OCI-LY7 (cell line): ENCODE data around the gene HMGB3. TPM values are rescaled to one million over a fixed set of nuclear protein-coding genes. Genes with fewer than 3 reads are reported as not detected.

ENCODE experiments used
- BruUV-seq: library from RNA; stranded (reverse); fragments of 400-500 nt; replicated peaks from 2 replicates; lab custom pipeline; 2021; lab: Mats Ljungman, UMichigan
- CTCF ChIA-PET: fragments of 300-600 bp; sonication (Branson Sonifier 250); formaldehyde crosslinking; loops from one replicate; lab custom pipeline; 2022; ENCODE audit warnings: antibody characterized with exemption; ENCODE audit not compliant: unreplicated experiment; lab: Charles Lee
- POLR2A ChIA-PET: fragments of 300-600 bp; sonication (Branson Sonifier 250); formaldehyde crosslinking; loops from one replicate; lab custom pipeline; 2022; ENCODE audit warnings: antibody characterized with exemption; lab: Charles Lee
- DNase-seq: peaks from one replicate; pipeline ENCODE4 v3.0.0-alpha.2; 2015; ENCODE audit warnings: low spot score
- H2AFZ ChIP-seq: fragments of 200-600 bp; sonication (generic), shearing (Covaris generic); 2 replicates; pipeline ENCODE4 v1.6.1; 2014; ENCODE audit warnings: mild to moderate bottlenecking, antibody characterized with exemption, low read length, moderate library complexity
- H3K27ac ChIP-seq: fragments of 200-600 bp; sonication (generic); 2 replicates; pipeline ENCODE4 v1.5.1; 2014; ENCODE audit warnings: mixed run types, low read depth, mild to moderate bottlenecking, moderate library complexity, low read length, inconsistent platforms; ENCODE audit not compliant: poor library complexity, severe bottlenecking
- H3K36me3 ChIP-seq: fragments of 200-600 bp; sonication (generic); 2 replicates; pipeline ENCODE4 v1.6.1; 2014; ENCODE audit warnings: mild to moderate bottlenecking, antibody characterized with exemption, low read length, moderate library complexity, mixed read lengths; ENCODE audit not compliant: insufficient read depth
- H3K4me1 ChIP-seq: fragments of 200-600 bp; sonication (generic); 2 replicates; pipeline ENCODE4 v1.5.1; 2014; ENCODE audit warnings: mild to moderate bottlenecking, low read length; ENCODE audit not compliant: insufficient read depth, poor library complexity, severe bottlenecking
- H3K4me2 ChIP-seq: fragments of 200-600 bp; sonication (generic); 2 replicates; pipeline ENCODE4 v1.6.1; 2014; ENCODE audit warnings: mild to moderate bottlenecking, low read length
- H3K4me3 ChIP-seq: fragments of 200-600 bp; sonication (generic); 2 replicates; pipeline ENCODE4 v1.5.1; 2014; ENCODE audit warnings: mild to moderate bottlenecking, low read depth, low read length; ENCODE audit not compliant: poor library complexity, severe bottlenecking
- H3K79me2 ChIP-seq: fragments of 200-600 bp; sonication (generic); 2 replicates; pipeline ENCODE4 v1.6.1; 2016; ENCODE audit warnings: low read depth, mild to moderate bottlenecking, low read length, moderate library complexity, mixed read lengths; ENCODE audit not compliant: insufficient read depth
- H3K9me2 ChIP-seq: fragments of 200-600 bp; sonication (generic); 2 replicates; pipeline ENCODE4 v1.6.1; 2016; ENCODE audit warnings: mild to moderate bottlenecking, low read length, mixed read lengths; ENCODE audit not compliant: insufficient read depth
- H3K9me3 ChIP-seq: fragments of 200-600 bp; sonication (generic); 2 replicates; pipeline ENCODE4 v1.6.1; 2014; ENCODE audit warnings: mild to moderate bottlenecking, mixed run types, low read length, mixed read lengths
- H4K20me1 ChIP-seq: fragments of 200-600 bp; sonication (generic); 2 replicates; pipeline ENCODE4 v1.6.1; 2014; ENCODE audit warnings: mild to moderate bottlenecking, antibody characterized with exemption, low read length, moderate library complexity, mixed read lengths; ENCODE audit not compliant: insufficient read depth
- EZH2phosphoT487 ChIP-seq: fragments of 200-600 bp; sonication (generic); IDR thresholded peaks from 2 replicates; pipeline ENCODE4 v1.6.1; 2018; ENCODE audit warnings: low read depth, borderline replicate concordance, mild to moderate bottlenecking, mixed run types, antibody characterized with exemption, low read length, moderate library complexity, mixed read lengths
- intact Hi-C: fragments of 100-400 bp; cut with micrococcal nuclease; formaldehyde crosslinking; loops from one replicate; pipeline ENCODE4 v1.10.0; 2022; ENCODE audit not compliant: unreplicated experiment
- total RNA-seq, 2 experiments: library from RNA; depleted of rRNA in 1 of 2; stranded (reverse); fragments of >200 nt in 1 of 2; shearing (Covaris generic) in 1 of 2; gene quantifications; 2 replicates each; pipeline ENCODE4 v1.2.3, GENCODE V29; 2014 to 2022
- TF ChIP-seq, protein P1 (sequence below): fragments of 200-600 bp; sonication (generic); conservative IDR thresholded peaks from 2 replicates; pipeline ENCODE4 v1.5.1; 2014; ENCODE audit warnings: mild to moderate bottlenecking, antibody characterized with exemption, low read length, moderate library complexity, mixed read lengths

HMGB3 gene
- total RNA-seq, 2 experiments from 2014 or later, result 28.3 to 94.3 TPM

DNA sequence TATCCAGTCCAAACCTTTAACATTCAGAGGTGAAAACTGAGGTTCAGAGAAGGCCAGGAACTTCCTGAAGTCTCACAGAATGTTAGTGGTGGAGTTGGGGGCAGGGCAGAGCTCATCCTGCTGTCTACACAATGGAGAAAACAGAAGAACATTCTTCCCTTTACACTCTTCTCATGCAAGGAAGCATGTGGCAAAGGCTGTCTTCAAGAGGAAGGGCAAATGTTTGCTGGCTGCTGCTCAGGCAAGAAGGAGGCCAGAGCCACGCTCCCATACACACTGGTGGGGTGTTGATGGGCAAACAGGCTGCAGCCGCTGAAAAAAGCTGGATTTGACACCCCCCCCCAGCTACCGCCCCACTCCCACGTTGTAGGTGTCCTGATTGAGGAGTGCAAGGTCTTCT, 32.5 kb downstream of the HMGB3 start:
- BruUV-seq, result no TSS peak
- Histone ChIP-seq H3K4me3 (no peak overlapping the region), H3K27ac (no peak overlapping the region), H2AFZ (no peak overlapping the region), H3K9me3 (no peaks in the 10 kb centered on the region), H3K4me1 (no peaks in the 10 kb centered on the region), H3K4me2 (no peak overlapping the region), H3K79me2 (no peaks in the 10 kb centered on the region), H4K20me1 (no peaks in the 10 kb centered on the region), H3K9me2 (no peaks in the 10 kb centered on the region), H3K36me3 (no peaks in the 10 kb centered on the region)
- intact Hi-C loops, result no loop called here
- no peak for DNase-seq
- ChIA-PET POLR2A (no interaction called here), CTCF (no interaction called here)
- TF ChIP-seq, protein P1, sequence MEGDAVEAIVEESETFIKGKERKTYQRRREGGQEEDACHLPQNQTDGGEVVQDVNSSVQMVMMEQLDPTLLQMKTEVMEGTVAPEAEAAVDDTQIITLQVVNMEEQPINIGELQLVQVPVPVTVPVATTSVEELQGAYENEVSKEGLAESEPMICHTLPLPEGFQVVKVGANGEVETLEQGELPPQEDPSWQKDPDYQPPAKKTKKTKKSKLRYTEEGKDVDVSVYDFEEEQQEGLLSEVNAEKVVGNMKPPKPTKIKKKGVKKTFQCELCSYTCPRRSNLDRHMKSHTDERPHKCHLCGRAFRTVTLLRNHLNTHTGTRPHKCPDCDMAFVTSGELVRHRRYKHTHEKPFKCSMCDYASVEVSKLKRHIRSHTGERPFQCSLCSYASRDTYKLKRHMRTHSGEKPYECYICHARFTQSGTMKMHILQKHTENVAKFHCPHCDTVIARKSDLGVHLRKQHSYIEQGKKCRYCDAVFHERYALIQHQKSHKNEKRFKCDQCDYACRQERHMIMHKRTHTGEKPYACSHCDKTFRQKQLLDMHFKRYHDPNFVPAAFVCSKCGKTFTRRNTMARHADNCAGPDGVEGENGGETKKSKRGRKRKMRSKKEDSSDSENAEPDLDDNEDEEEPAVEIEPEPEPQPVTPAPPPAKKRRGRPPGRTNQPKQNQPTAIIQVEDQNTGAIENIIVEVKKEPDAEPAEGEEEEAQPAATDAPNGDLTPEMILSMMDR, result no peak
- no peak for TF ChIP-seq EZH2phosphoT487

DNA sequence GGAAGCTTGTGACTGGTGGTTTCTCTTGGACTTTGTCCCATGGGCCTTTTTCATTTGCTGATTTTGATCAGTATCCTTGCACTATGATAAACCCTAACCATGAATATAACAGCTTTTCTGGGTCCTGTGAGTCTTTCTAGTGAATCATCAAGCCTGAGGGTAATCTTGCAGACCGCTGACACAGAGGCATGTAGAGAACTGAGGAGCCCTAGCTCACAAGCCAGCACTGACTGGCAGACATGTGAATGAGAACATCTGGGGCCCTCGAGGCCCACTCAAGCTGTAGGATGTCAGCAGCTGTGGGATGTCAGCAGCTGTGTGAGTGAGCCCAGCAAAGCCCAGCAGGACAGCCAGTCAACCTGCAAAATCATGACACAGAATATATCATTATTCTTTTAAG, 36.7 kb downstream of the HMGB3 start:
- POLR2A ChIA-PET, result interaction anchor here (0.6 kb wide), 1 partner anchor 10 kb away, joined by 3 read pairs; no protein-coding TSS in a partner anchor
- H3K9me2 ChIP-seq, result no peaks in the 10 kb centered on the region
- TF ChIP-seq, protein P1, result no peak
- no peak for TF ChIP-seq EZH2phosphoT487
- H4K20me1 ChIP-seq, result no peaks in the 10 kb centered on the region
- H3K36me3 ChIP-seq, result no peaks in the 10 kb centered on the region
- no peak overlapping the region for H3K4me3 ChIP-seq
- no peak overlapping the region for H3K27ac ChIP-seq
- no TSS peak for BruUV-seq
- no peak for DNase-seq
- no peak overlapping the region for H2AFZ ChIP-seq
- no peaks in the 10 kb centered on the region for H3K9me3 ChIP-seq
- intact Hi-C loops, result no loop called here
- CTCF ChIA-PET, result no interaction called here
- H3K4me2 ChIP-seq, result no peak overlapping the region
- no peaks in the 10 kb centered on the region for H3K79me2 ChIP-seq
- H3K4me1 ChIP-seq, result no peaks in the 10 kb centered on the region

DNA sequence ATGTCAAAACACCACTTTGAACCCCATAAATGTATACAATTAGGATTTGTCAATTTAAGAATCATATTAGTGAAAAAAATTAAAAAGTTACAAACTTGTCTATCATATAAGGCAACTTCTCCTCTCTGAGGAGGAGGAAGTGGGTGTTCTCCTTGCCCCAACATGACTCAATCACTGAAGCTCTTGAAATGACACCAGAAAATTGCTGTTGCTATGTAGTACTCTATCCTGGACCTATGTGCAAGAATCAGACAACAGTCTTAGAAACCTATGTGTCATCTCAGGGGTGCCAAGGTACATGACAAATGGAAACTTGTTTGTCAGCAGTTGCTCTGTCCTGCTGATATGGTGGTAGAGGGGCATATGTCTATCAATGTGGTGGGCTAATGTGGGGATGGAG, 47.7 kb downstream of the HMGB3 start:
- BruUV-seq, result no TSS peak
- no peaks in the 10 kb centered on the region for H3K9me2 ChIP-seq
- no peaks in the 10 kb centered on the region for H3K79me2 ChIP-seq
- intact Hi-C loops, result no loop called here
- no peaks in the 10 kb centered on the region for H3K4me1 ChIP-seq
- no peaks in the 10 kb centered on the region for H3K9me3 ChIP-seq
- H3K36me3 ChIP-seq, result no peaks in the 10 kb centered on the region
- H3K4me3 ChIP-seq, result no peak overlapping the region
- ChIA-PET POLR2A (no interaction called here), CTCF (no interaction called here)
- H3K27ac ChIP-seq, result no peak overlapping the region
- DNase-seq, result no peak
- TF ChIP-seq EZH2phosphoT487, result no peak
- TF ChIP-seq, protein P1, result no peak
- H4K20me1 ChIP-seq, result no peaks in the 10 kb centered on the region
- no peak overlapping the region for H2AFZ ChIP-seq
- no peak overlapping the region for H3K4me2 ChIP-seq
